HFF-Myc (cell line): Measurements from ENCODE around the gene SNX9.

Experiments
- DNase-seq: peaks from one replicate; pipeline ENCODE4 v3.0.0-alpha.2; 2011; ENCODE audit warnings: low read depth; ENCODE audit errors: extremely low read depth
- H3K4me3 ChIP-seq: replicated peaks from 2 replicates; pipeline ENCODE4 v1.5.1; 2011; ENCODE audit warnings: low read depth, mild to moderate bottlenecking, control low read depth, low read length
- TF ChIP-seq, protein P1 (sequence below): IDR thresholded peaks from 2 replicates; pipeline ENCODE4 v1.5.1; 2012; ENCODE audit warnings: mild to moderate bottlenecking, low read depth, low read length, control low read depth; ENCODE audit errors: missing control alignments

SNX9 gene

GRCh38 chr6:157779705-157780604, 43.1 kb upstream of the SNX9 start:
- TF ChIP-seq, protein P1, sequence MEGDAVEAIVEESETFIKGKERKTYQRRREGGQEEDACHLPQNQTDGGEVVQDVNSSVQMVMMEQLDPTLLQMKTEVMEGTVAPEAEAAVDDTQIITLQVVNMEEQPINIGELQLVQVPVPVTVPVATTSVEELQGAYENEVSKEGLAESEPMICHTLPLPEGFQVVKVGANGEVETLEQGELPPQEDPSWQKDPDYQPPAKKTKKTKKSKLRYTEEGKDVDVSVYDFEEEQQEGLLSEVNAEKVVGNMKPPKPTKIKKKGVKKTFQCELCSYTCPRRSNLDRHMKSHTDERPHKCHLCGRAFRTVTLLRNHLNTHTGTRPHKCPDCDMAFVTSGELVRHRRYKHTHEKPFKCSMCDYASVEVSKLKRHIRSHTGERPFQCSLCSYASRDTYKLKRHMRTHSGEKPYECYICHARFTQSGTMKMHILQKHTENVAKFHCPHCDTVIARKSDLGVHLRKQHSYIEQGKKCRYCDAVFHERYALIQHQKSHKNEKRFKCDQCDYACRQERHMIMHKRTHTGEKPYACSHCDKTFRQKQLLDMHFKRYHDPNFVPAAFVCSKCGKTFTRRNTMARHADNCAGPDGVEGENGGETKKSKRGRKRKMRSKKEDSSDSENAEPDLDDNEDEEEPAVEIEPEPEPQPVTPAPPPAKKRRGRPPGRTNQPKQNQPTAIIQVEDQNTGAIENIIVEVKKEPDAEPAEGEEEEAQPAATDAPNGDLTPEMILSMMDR = no peak
- DNase-seq = no peak
- H3K4me3 ChIP-seq = no peak overlapping the region

GRCh38 chr6:157785636-157786035, 37.4 kb upstream of the SNX9 start:
- H3K4me3 ChIP-seq = no peak overlapping the region
- TF ChIP-seq, protein P1 = no peak
- DNase-seq = no peak

DNA sequence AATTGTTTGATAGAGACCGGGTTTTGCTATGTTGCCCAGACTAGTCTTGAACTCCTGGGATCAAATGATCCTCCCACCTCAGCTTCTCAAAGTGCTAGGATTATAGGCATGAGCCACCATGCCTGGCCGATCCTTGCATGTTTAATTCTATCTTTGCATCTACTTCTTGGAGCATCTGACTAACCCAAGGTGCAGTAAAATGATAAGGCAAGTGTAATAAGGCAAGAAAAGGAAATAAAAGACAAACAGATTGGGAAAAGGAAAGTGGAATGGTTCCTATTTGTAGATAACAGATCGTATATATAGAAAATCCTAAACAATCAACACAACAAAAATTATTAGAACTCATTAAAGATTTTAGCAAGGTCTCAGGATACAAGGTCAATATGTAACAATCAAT, 36.8 kb upstream of the SNX9 start:
- TF ChIP-seq, protein P1 = no peak
- no peak overlapping the region for H3K4me3 ChIP-seq
- no peak for DNase-seq

DNA sequence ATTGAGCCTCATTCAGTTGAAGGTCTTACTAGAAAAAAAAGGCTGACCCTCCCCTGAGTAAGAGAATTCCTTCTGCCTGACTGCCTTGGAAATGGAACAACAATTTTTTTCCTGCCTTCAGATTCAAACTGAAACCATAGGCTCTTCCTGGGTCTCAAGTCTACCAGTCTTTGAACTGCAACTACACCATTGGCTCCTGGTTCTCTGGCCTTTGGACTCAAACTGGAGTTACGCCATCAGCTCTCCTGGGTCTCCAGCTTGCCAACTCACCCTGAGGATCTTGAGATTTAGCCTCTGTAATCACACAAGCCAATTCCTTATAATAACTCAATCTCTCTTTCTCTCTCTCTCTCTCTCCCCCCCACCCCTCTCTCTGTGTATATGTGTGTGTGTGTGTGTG, 36.0 kb upstream of the SNX9 start:
- TF ChIP-seq, protein P1 = no peak
- H3K4me3 ChIP-seq = no peak overlapping the region
- no peak for DNase-seq

GRCh38 chr6:157788180-157788579, 34.9 kb upstream of the SNX9 start:
- DNase-seq = no peak
- TF ChIP-seq, protein P1 = no peak
- no peak overlapping the region for H3K4me3 ChIP-seq

GRCh38 chr6:157789297-157789696, 33.7 kb upstream of the SNX9 start:
- no peak overlapping the region for H3K4me3 ChIP-seq
- no peak for DNase-seq
- TF ChIP-seq, protein P1 = no peak
